Panc1 (cell line): ENCODE data around the gene TOMM5. TPM values are rescaled to one million over a fixed set of nuclear protein-coding genes. Genes with fewer than 3 reads are reported as not detected.

ENCODE experiments used
- ATAC-seq: fragments of 200-7000 bp; cut with Tn5 transposase; 2 replicates; pipeline ENCODE4 v1.9.1; 2020; ENCODE audit warnings: mild to moderate bottlenecking, moderate library complexity
- BruUV-seq: library from RNA; stranded (reverse); fragments of 400-500 nt; replicated peaks from 2 replicates; lab custom pipeline; 2021; lab: Mats Ljungman, UMichigan
- CTCF ChIA-PET: fragments of 300-600 bp; sonication (Branson Sonifier 250); formaldehyde crosslinking; loops from one replicate; lab custom pipeline; 2022; ENCODE audit warnings: antibody characterized with exemption; lab: Charles Lee
- POLR2A ChIA-PET: fragments of 300-600 bp; sonication (Branson Sonifier 250); formaldehyde crosslinking; loops from one replicate; lab custom pipeline; 2022; ENCODE audit warnings: antibody characterized with exemption; lab: Charles Lee
- DNase-seq: peaks from one replicate; pipeline ENCODE4 v3.0.0-alpha.2; 2010; ENCODE audit warnings: low read depth, low spot score
- H3K27ac ChIP-seq: 2 replicates; pipeline ENCODE4 v1.5.1; 2011; ENCODE audit warnings: mild to moderate bottlenecking, low read length, inconsistent platforms
- H3K27me3 ChIP-seq: fragments of 200-500 bp; sonication (Bioruptor generic); 2 replicates; pipeline ENCODE4 v1.6.0; 2014; ENCODE audit warnings: low read length, inconsistent platforms; ENCODE audit not compliant: control insufficient read depth, insufficient read depth
- H3K36me3 ChIP-seq: fragments of 200-500 bp; sonication (Bioruptor generic); 2 replicates; pipeline ENCODE4 v1.5.1; 2014; ENCODE audit warnings: inconsistent platforms, mild to moderate bottlenecking, low read length, moderate library complexity; ENCODE audit not compliant: control insufficient read depth, insufficient read depth
- H3K4me1 ChIP-seq: 2 replicates; pipeline ENCODE4 v1.5.1; 2011; ENCODE audit warnings: inconsistent platforms, mild to moderate bottlenecking, low read length, moderate library complexity; ENCODE audit not compliant: control insufficient read depth, insufficient read depth
- H3K4me3 ChIP-seq, 2 experiments: 2 replicates each; pipeline ENCODE4 v1.5.1; 2011 to 2012; ENCODE audit warnings: low read depth in 2 of 2, low read length in 2 of 2, mild to moderate bottlenecking in 2 of 2, inconsistent platforms in 1 of 2, moderate library complexity in 1 of 2
- H3K9me3 ChIP-seq: fragments of 200-500 bp; sonication (Bioruptor generic); 2 replicates; pipeline ENCODE4 v1.5.1; 2014; ENCODE audit warnings: low read depth, mild to moderate bottlenecking, inconsistent platforms, low read length, moderate library complexity; ENCODE audit not compliant: control insufficient read depth, insufficient read depth
- CTCF ChIP-seq: fragments of 450-650 bp; IDR thresholded peaks from 2 replicates; pipeline ENCODE4 v1.5.1; 2017; ENCODE audit warnings: mild to moderate bottlenecking
- POLR2AphosphoS5 ChIP-seq: IDR thresholded peaks from 2 replicates; pipeline ENCODE4 v1.6.1; 2012; ENCODE audit warnings: mild to moderate bottlenecking, low read depth, low read length, moderate library complexity
- REST ChIP-seq, 2 experiments: IDR thresholded peaks; 2 replicates each; pipeline ENCODE4 v1.6.1; 2011 to 2012; ENCODE audit warnings: low read depth in 2 of 2, control low read depth in 1 of 2, low read length in 1 of 2, mild to moderate bottlenecking in 1 of 2, moderate library complexity in 1 of 2; ENCODE audit not compliant: insufficient read depth in 1 of 2
- SIN3A ChIP-seq: IDR thresholded peaks from 2 replicates; pipeline ENCODE4 v1.6.1; 2012; ENCODE audit warnings: low read depth, mild to moderate bottlenecking, low read length, moderate library complexity, borderline replicate concordance; ENCODE audit not compliant: insufficient read depth
- TCF7L2 ChIP-seq: IDR thresholded peaks from 2 replicates; pipeline ENCODE4 v1.6.1; 2011; ENCODE audit warnings: mild to moderate bottlenecking, low read depth, low read length, inconsistent platforms
- in situ Hi-C: cut with HindIII; loops from 2 replicates; pipeline ENCODE4 v1.10.0; 2016; ENCODE audit warnings: low sequenced_read_pairs, low pct_unique_long_range_greater_than_20kb
- intact Hi-C: fragments of 100-400 bp; cut with micrococcal nuclease; formaldehyde crosslinking; loops from one replicate; pipeline ENCODE4 v1.10.0; 2022; ENCODE audit not compliant: unreplicated experiment
- total RNA-seq: library from RNA; stranded (reverse); gene quantifications from one replicate; pipeline ENCODE4 v1.2.1, GENCODE V29; 2021; ENCODE audit not compliant: unreplicated experiment

The TOMM5 gene
- total RNA-seq, 1 experiment from 2014 or later, result 333 TPM

- no peak for ATAC-seq
- H3K4me3 ChIP-seq, result no peak overlapping the region
- CTCF ChIA-PET, result no interaction called here
- no peaks in the 10 kb centered on the region for H3K27me3 ChIP-seq
- no peak overlapping the region for H3K27ac ChIP-seq
- no peak for TF ChIP-seq POLR2AphosphoS5
- no peak for TF ChIP-seq SIN3A
- TF ChIP-seq REST (IDR thresholded peaks at IDR 0.05; ENCODE audit: insufficient read depth in 1 of 2, low read depth in 2 of 2, low read length in 1 of 2), result no peak
- no peak for TF ChIP-seq CTCF
- no peak for TF ChIP-seq TCF7L2
- intact Hi-C loops (no loop called here), in situ Hi-C loops (no loop called here)
- BruUV-seq, result TSS peak; percentile 67
- H3K36me3 ChIP-seq, result no peaks in the 10 kb centered on the region
- H3K4me1 ChIP-seq, result peaks cover 16% of the 10 kb centered on the region
- POLR2A ChIA-PET, result interaction anchor here (0.6 kb wide), 1 partner anchor 9 kb away, joined by 4 read pairs; no protein-coding TSS in a partner anchor
- H3K9me3 ChIP-seq, result no peaks in the 10 kb centered on the region
- DNase-seq, result no peak
Observed at GRCh38 chr9:37549527-37549926, 42.9 kb downstream of the TOMM5 start.

- no TSS peak for BruUV-seq
Observed at GRCh38 chr9:37547328-37547878, 45.0 kb downstream of the TOMM5 start.

More at GRCh38 chr9:37547328-37547878, 45.0 kb downstream of the TOMM5 start:
- ChIA-PET CTCF (interaction anchor here (0.9 kb wide), 1 partner anchor 38 kb away, joined by 4 read pairs; no protein-coding TSS in a partner anchor), POLR2A (interaction anchor here (0.6 kb wide), 1 partner anchor 19 kb away, joined by 11 read pairs; no protein-coding TSS in a partner anchor)
- no peak overlapping the region for H3K27ac ChIP-seq
- no peaks in the 10 kb centered on the region for H3K9me3 ChIP-seq
- intact Hi-C loops, result no loop called here
- no peak overlapping the region for H3K4me3 ChIP-seq
- H3K36me3 ChIP-seq, result no peaks in the 10 kb centered on the region
- in situ Hi-C loops, result no loop called here
- no peaks in the 10 kb centered on the region for H3K27me3 ChIP-seq
- H3K4me1 ChIP-seq, result peaks cover 16% of the 10 kb centered on the region
- TF ChIP-seq CTCF (no peak), REST (IDR thresholded peaks at IDR 0.05; ENCODE audit: insufficient read depth in 1 of 2, low read depth in 2 of 2, low read length in 1 of 2) (no peak), POLR2AphosphoS5 (no peak), TCF7L2 (no peak), SIN3A (no peak)
- no peak for ATAC-seq
- DNase-seq, result no peak
